GM12878 (cell line): ENCODE data around the gene TBC1D20. TPM values are rescaled to one million over a fixed set of nuclear protein-coding genes. Genes with fewer than 3 reads are reported as not detected.

ENCODE experiments used
- ATAC-seq: fragments of 200-7000 bp; cut with Tn5 transposase; 3 replicates; pipeline ENCODE4 v1.9.1; 2020; ENCODE audit warnings: mild to moderate bottlenecking, moderate library complexity
- BruUV-seq: library from RNA; stranded (reverse); fragments of 400-500 nt; replicated peaks from 2 replicates; lab custom pipeline; 2021; lab: Mats Ljungman, UMichigan
- CTCF ChIA-PET: fragments of 300-600 bp; sonication (Branson Sonifier 250); formaldehyde crosslinking; extraction: SDS; loops from one replicate; lab custom pipeline; 2021; ENCODE audit warnings: inconsistent platforms; lab: Yijun Ruan, JAX
- POLR2A ChIA-PET: fragments of 350-600 bp; formaldehyde crosslinking; extraction: SDS; loops from one replicate; lab custom pipeline; 2021; ENCODE audit warnings: inconsistent platforms; lab: Charles Lee
- RAD21 ChIA-PET: fragments of 300-600 bp; sonication (Branson Sonifier 250); formaldehyde crosslinking; loops from one replicate; lab custom pipeline; 2023; ENCODE audit warnings: antibody characterized with exemption; ENCODE audit not compliant: unreplicated experiment; lab: Charles Lee
- SMC1A ChIA-PET: fragments of 300-600 bp; sonication (Branson Sonifier 250); formaldehyde crosslinking; loops from one replicate; lab custom pipeline; 2023; ENCODE audit not compliant: unreplicated experiment, uncharacterized antibody; lab: Charles Lee
- DNase-seq: peaks from one replicate; pipeline ENCODE4 v3.0.0-alpha.2; 2011; ENCODE audit warnings: low read depth, low spot score
- FAIRE-seq: peaks from 3 replicates; lab custom pipeline; 2011; peaks lifted over from hg19 to GRCh38; lab: Jason Lieb, UNC
- H2AFZ ChIP-seq: 2 replicates; pipeline ENCODE4 v1.6.0; 2011; ENCODE audit warnings: low read depth, low read length, control low read depth; ENCODE audit not compliant: control insufficient read depth
- H3K27ac ChIP-seq: 2 replicates; pipeline ENCODE4 v1.5.1; 2011; ENCODE audit warnings: control low read depth; ENCODE audit not compliant: control insufficient read depth, insufficient read depth
- H3K27me3 ChIP-seq, 2 experiments: replicated peaks in 1 of 2; 2 replicates each; pipeline versions ENCODE4 v1.6.0 to v1.6.1; 2011; ENCODE audit warnings: low read length in 1 of 2; ENCODE audit not compliant: control insufficient read depth in 2 of 2, insufficient read depth in 2 of 2
- H3K36me3 ChIP-seq, 2 experiments: 2 replicates each; pipeline ENCODE4 v1.5.1; 2011; ENCODE audit warnings: low read length in 1 of 2; ENCODE audit not compliant: control insufficient read depth in 2 of 2, insufficient read depth in 2 of 2
- H3K4me1 ChIP-seq: 2 replicates; pipeline ENCODE4 v1.6.1; 2011; ENCODE audit warnings: mild to moderate bottlenecking, low read length, moderate library complexity, mixed read lengths; ENCODE audit not compliant: control insufficient read depth, insufficient read depth
- H3K4me2 ChIP-seq: 2 replicates; pipeline ENCODE4 v1.6.0; 2011; ENCODE audit warnings: control low read depth; ENCODE audit not compliant: control insufficient read depth, insufficient read depth
- H3K4me3 ChIP-seq: fragments of 200-600 bp; sonication (generic); 2 replicates; pipeline ENCODE4 v1.5.1; 2016
- H3K79me2 ChIP-seq: 2 replicates; pipeline ENCODE4 v1.6.0; 2011; ENCODE audit warnings: low read length; ENCODE audit not compliant: control insufficient read depth, insufficient read depth
- H3K9ac ChIP-seq: 2 replicates; pipeline ENCODE4 v1.8.0; 2011; ENCODE audit warnings: low read length, control low read depth, mixed read lengths; ENCODE audit not compliant: control insufficient read depth, insufficient read depth
- H3K9me3 ChIP-seq: replicated peaks from 3 replicates; pipeline ENCODE4 v1.5.1; 2011; ENCODE audit warnings: mild to moderate bottlenecking, low read length; ENCODE audit not compliant: control insufficient read depth, insufficient read depth
- H4K20me1 ChIP-seq: 2 replicates; pipeline ENCODE4 v1.6.0; 2011; ENCODE audit not compliant: control insufficient read depth, insufficient read depth
- BMI1 ChIP-seq: fragments of 450-650 bp; IDR thresholded peaks from 2 replicates; pipeline ENCODE4 v1.6.1; 2016; ENCODE audit warnings: mild to moderate bottlenecking, moderate library complexity, borderline replicate concordance
- CBX3 ChIP-seq: fragments of 200-600 bp; sonication (generic); IDR thresholded peaks from 2 replicates; pipeline ENCODE4 v1.6.1; 2016; ENCODE audit warnings: low read depth, borderline replicate concordance
- CHD1 ChIP-seq: IDR thresholded peaks from 2 replicates; pipeline ENCODE4 v1.6.1; 2012; ENCODE audit warnings: low read depth, low read length, improper control_type of control experiment
- EED ChIP-seq: sonication (generic); IDR thresholded peaks from 2 replicates; pipeline ENCODE4 v1.6.1; 2016; ENCODE audit warnings: antibody characterized with exemption, low read depth
- EGR1 ChIP-seq, 2 experiments: IDR thresholded peaks; 1 replicate in 1 of 2; 2 replicates in 1 of 2; pipeline ENCODE4 v1.6.1; 2011 to 2012; ENCODE audit warnings: low read depth in 2 of 2, low read length in 2 of 2, borderline replicate concordance in 1 of 2, mild to moderate bottlenecking in 1 of 2, moderate library complexity in 1 of 2
- ETV6 ChIP-seq, 2 experiments: fragments of 450-650 bp in 1 of 2; IDR thresholded peaks in 1 of 2; conservative IDR thresholded peaks in 1 of 2; 2 replicates each; pipeline ENCODE4 v1.6.1; 2014; ENCODE audit warnings: antibody characterized with exemption in 1 of 2, borderline replicate concordance in 1 of 2, low read depth in 1 of 2, mild to moderate bottlenecking in 1 of 2, moderate library complexity in 1 of 2
- KAT2A ChIP-seq: conservative IDR thresholded peaks from 2 replicates; pipeline ENCODE4 v1.6.1; 2011; ENCODE audit warnings: low read depth, low read length; ENCODE audit not compliant: control insufficient read depth
- MTA3 ChIP-seq: IDR thresholded peaks from 2 replicates; pipeline ENCODE4 v1.6.1; 2012; ENCODE audit warnings: low read length, inconsistent platforms, borderline replicate concordance
- NKRF ChIP-seq: fragments of 450-650 bp; conservative IDR thresholded peaks from 2 replicates; pipeline ENCODE4 v1.6.1; 2017; ENCODE audit warnings: mild to moderate bottlenecking, moderate library complexity
- NR2F1 ChIP-seq: fragments of 450-650 bp; conservative IDR thresholded peaks from 2 replicates; pipeline ENCODE4 v1.6.1; 2017; ENCODE audit warnings: mild to moderate bottlenecking
- POLR2AphosphoS5 ChIP-seq: IDR thresholded peaks from 2 replicates; pipeline ENCODE4 v1.6.1; 2011; ENCODE audit warnings: mild to moderate bottlenecking, low read length, inconsistent platforms
- RUNX3 ChIP-seq: IDR thresholded peaks from 2 replicates; pipeline ENCODE4 v1.6.1; 2012; ENCODE audit warnings: low read length, inconsistent platforms
- SPI1 ChIP-seq: IDR thresholded peaks from 2 replicates; pipeline ENCODE4 v1.6.1; 2011; ENCODE audit warnings: low read depth, mild to moderate bottlenecking, low read length, moderate library complexity, borderline replicate concordance; ENCODE audit not compliant: insufficient read depth
- TBL1XR1 ChIP-seq: IDR thresholded peaks from 2 replicates; pipeline ENCODE4 v1.6.1; 2012; ENCODE audit warnings: low read depth, low read length, improper control_type of control experiment
- TCF7 ChIP-seq: IDR thresholded peaks from 2 replicates; pipeline ENCODE4 v1.6.1; 2014; ENCODE audit warnings: antibody characterized with exemption, borderline replicate concordance
- ZBTB4 ChIP-seq: fragments of 450-650 bp; formaldehyde crosslinking; IDR thresholded peaks from 2 replicates; pipeline ENCODE4 v1.4.0; 2022; ENCODE audit warnings: mild to moderate bottlenecking, moderate library complexity
- WGBS: methylation state at CpG from one replicate; pipeline ENCODE4 v1.1.6; 2016; ENCODE audit warnings: low lambda C conversion rate; ENCODE audit not compliant: insufficient replicate concordance, insufficient coverage; ENCODE audit errors: missing lambda C conversion rate; 5-methylcytosine and 5-hydroxymethylcytosine counted together
- in situ Hi-C: fragments of 300-500 bp; cut with MboI; formaldehyde crosslinking; loops from 9 replicates; pipeline ENCODE4 v1.14.3; 2018; ENCODE audit warnings: mixed read lengths
- intact Hi-C: fragments of 100-400 bp; cut with micrococcal nuclease; formaldehyde crosslinking; loops from one replicate; pipeline ENCODE4 v1.14.2; 2022; ENCODE audit not compliant: unreplicated experiment
- polyA plus RNA-seq, 11 experiments: library from polyadenylated mRNA; depleted of rRNA in 4 of 11; unstranded in 6 of 11; stranded (reverse) in 5 of 11; fragments of >200 nt; fragmentation: Nextera tagmentation in 4 of 11; fragmentation: Illumina TruSeq in 1 of 11; extraction: Ambion mirVana in 4 of 11; extraction: Trizol in 1 of 11; gene quantifications; 1 replicate in 1 of 11; 2 replicates in 10 of 11; pipeline versions ENCODE4 v1.2.1 to v1.2.3, GENCODE V29; 2011 to 2016; ENCODE audit warnings: inconsistent platforms in 2 of 11, missing spikeins in 2 of 11, low read depth in 1 of 11
- total RNA-seq, 4 experiments: library from RNA; depleted of rRNA in 3 of 4; stranded (reverse); fragments of >200 nt in 3 of 4; fragmentation: Illumina TruSeq in 1 of 4; extraction: Trizol in 1 of 4; gene quantifications; 2 replicates each; pipeline versions ENCODE4 v1.2.1 to v1.2.3, GENCODE V29; 2013 to 2021

TBC1D20 gene
- total and polyA plus RNA-seq, 10 of the 15 experiments (the other 5 are each of a cell fraction or from before 2014, with no cell fraction given) = 4.3 to 17.9 (median 11.2) TPM

- TF ChIP-seq NKRF (no peak), BMI1 (no peak), NR2F1 (no peak), MTA3 (no peak), KAT2A (no peak), TCF7 (no peak)
Measured at GRCh38 chr20:440148-440547, 22.2 kb downstream of the TBC1D20 start (continued).

GRCh38 chr20:438571-439469 is 23.5 kb downstream of the TBC1D20 start:
- ChIA-PET POLR2A (interaction anchor here (0.5 kb wide), 1 partner anchor 45 kb away, joined by 6 read pairs; no protein-coding TSS in a partner anchor), RAD21 (no interaction called here), CTCF (interaction anchor here (1.5 kb wide), 1 partner anchor 67 kb away, joined by 4 read pairs; no protein-coding TSS in a partner anchor), SMC1A (interaction anchor here (0.6 to 1.5 kb wide), 2 partner anchors 83 to 331 kb away, joined by 3 to 5 read pairs; no protein-coding TSS in a partner anchor)
- H3K27ac ChIP-seq = peak overlapping the region; percentile 27
- intact Hi-C loops = no loop called here
- ATAC-seq (peak; percentile 17), FAIRE-seq (no peak), DNase-seq (peak; percentile 13)
- no peak overlapping the region for H3K9ac ChIP-seq
- no peaks in the 10 kb centered on the region for H3K79me2 ChIP-seq
- no peaks in the 10 kb centered on the region for H3K27me3 ChIP-seq
- H3K36me3 ChIP-seq = peaks cover 24 to 47% of the 10 kb centered on the region in 2 experiments
- H3K4me2 ChIP-seq = peak overlapping the region; percentile 44
- H3K9me3 ChIP-seq = no peaks in the 10 kb centered on the region
- H2AFZ ChIP-seq = no peak overlapping the region
- whole genome bisulfite sequencing = 12% methylated on average over 18 of the region's 18 CpGs
- in situ Hi-C loops = no loop called here
- H3K4me3 ChIP-seq = no peak overlapping the region
- H4K20me1 ChIP-seq = no peaks in the 10 kb centered on the region
- H3K4me1 ChIP-seq = peaks cover 34% of the 10 kb centered on the region
- no TSS peak for BruUV-seq
- TF ChIP-seq CBX3 (no peak), ETV6 (conservative IDR thresholded peaks at IDR 0.05 in 1 of 2, IDR thresholded peaks at IDR 0.05 in 1 of 2; ENCODE audit: borderline replicate concordance in 1 of 2, low read depth in 1 of 2) (peak in 1 of 2 experiments; percentile 95; a peak in 2 of 4 replicates), CHD1 (no peak), KAT2A (no peak), RUNX3 (peak; percentile 47; the same call in 1 of the 2 replicates), TBL1XR1 (no peak), EED (peak; percentile 12; the same call in 1 of the 2 replicates), EGR1 (IDR thresholded peaks at IDR 0.05; ENCODE audit: borderline replicate concordance in 1 of 2, low read depth in 2 of 2, low read length in 2 of 2) (peak in 1 of 2 experiments; percentile 30; a peak in 1 of 3 replicates), POLR2AphosphoS5 (0 out of 2 replicates have a peak, but pooled peaks have one; percentile 19), TCF7 (no peak), ZBTB4 (CRISPR knock-in tag) (no peak), SPI1 (0 out of 2 replicates have a peak, but pooled peaks have one; percentile 17)
